Glomerular visceral epithelial cell (primary cell): ENCODE measurements around the gene SPOCD1.
A peak's percentile ranks its signal among the peaks of the same experiment; 100 is the strongest.

ENCODE experiments used
- DNase-seq: peaks from one replicate; pipeline ENCODE4 v3.0.0-alpha.2; 2016; ENCODE audit errors: extremely low spot score

Gene SPOCD1

DNA sequence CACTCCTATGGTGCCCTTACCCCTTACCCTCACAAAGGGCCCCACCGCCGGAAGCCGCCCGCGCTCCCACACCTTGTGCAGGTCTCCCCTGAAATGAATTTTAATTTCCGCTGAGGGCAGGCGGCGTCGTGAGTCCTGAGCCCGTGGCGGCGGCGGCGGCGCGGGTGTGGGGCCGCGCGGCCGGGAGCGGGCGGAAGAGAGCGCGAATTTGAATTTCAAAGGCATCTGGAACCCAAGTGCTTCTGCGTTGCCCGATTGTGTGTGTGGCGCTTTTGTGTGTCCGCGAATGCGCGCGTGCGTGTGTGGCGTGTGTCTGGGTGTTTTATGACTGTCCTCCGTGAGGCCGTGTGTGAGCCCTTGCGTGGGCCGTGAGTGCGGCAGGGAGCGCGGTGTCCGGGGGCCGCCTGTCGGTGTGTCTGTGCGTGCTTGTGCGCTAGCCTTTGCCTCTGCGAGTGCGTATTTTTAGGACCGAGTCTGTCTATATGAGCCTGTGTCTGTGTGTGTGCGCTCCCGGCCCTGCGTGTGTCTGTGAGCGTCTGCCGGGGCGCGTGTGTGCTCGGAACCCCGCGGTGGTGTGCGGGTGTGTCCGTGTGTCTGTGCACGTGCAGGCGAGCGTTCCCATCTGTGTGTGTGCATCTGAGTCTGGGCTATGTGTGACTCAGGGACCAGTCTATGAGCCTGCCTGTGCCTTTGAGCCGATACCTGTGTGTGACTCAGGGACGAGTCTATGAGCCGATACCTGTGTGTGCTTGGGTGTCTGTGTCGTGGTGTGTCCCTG, 43.7 kb downstream of the SPOCD1 start:
- DNase-seq, result no peak

- peak; percentile 71 for DNase-seq
Measured at GRCh38 chr1:31769720-31770390, 46.0 kb downstream of the SPOCD1 start.

DNA sequence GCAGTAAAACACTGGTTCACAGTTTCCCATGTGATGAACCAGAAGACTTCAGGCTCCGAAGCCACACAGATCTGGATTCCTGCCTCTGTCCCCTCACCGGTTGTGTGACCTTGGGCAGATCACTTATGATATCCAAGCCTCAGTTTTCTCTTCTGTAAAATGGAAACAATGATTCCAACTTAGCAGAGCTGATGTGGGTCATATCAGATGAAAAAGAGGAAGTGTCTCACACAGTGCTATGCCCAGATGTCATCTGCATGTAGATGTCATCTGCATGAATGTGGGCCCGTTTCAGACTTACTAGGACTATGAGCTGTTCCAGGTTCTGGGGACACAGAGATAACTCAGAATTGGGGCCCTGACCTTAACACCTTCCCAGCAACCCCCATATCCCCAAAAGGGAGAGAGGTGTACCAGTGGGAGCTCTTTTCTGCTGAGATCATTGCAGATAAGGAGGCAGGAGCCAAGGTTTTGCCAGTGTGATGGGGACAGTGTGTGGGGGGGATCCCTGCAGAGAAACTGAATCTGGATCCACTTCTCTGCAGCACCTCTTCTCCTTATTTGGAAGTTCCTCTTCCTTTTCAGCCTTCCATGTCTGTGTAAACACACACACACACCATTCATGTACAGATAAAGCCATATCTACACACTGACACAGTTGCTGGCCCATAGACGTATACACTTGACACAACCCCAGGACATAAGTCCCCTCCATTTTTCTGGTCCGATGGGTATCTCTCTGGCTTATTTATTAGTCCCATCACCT, 46.7 kb downstream of the SPOCD1 start:
- DNase-seq, result no peak

DNA sequence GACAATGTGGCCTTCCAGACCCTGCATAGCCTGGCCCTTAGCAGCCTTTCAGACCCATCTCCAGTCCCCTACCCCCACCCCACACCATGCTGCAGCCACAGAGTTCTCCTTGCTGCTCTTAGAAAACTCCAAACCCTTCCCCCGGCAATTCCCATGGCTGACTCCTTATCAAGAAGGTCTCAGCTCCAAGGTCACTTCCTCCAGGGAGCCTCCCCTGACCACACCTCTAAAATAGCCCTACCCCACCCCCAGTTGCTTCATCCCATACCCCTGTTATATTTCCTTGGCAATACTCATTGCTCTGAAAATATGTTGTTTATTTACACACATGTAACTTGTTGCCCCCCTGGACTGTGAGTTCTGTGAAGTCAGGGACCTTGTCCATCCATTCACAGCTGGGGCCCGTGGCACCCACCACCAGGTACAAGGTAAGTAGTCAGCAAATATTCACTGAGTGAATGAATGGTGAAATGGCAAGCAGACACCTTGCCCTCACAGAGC, 47.4 kb downstream of the SPOCD1 start:
- no peak for DNase-seq

DNA sequence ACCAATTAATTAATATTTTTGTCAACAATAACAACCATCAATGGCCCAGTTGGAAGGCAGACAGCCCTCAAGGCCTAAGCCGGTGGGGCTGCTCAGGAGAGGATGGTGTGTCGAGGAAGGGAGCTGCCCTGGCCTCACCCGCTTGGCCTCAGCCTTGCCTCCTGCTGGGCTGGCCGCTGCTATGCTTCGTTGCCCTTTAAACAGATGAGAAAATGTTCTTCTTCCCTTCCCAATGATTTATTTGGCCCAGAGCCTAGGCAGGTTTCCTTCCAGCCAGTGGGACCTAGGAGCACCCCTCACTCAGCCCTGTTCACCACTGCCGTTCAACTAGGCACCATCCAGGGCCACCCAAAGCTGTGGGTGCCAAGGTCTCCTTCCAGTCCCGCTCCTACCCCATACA, 48.6 kb downstream of the SPOCD1 start:
- peak; percentile 76 for DNase-seq

- DNase-seq, result no peak
Measured at GRCh38 chr1:31765516-31765915, 50.3 kb downstream of the SPOCD1 start.

DNA sequence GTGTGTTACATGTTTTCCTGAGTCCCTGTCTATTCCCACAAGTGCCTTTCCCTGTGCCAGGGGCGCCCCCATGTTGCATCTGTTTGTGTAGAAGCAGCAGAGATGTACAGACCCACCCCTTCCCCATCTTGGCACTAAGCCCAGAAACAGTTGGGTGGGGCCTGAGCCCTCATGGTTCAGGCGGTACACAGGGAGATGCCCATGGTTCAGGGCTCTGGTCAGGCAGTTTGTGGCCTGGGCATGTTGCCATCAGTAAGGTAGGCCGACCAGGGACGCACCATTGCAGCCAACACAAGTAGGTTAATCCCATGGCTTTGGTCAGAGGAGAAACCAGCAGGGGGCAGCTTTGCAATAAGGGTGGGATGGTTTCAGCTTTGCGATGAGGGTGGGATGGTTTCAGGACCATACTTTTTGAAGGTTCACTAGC, 50.8 kb downstream of the SPOCD1 start:
- DNase-seq, result peak; percentile 42

DNA sequence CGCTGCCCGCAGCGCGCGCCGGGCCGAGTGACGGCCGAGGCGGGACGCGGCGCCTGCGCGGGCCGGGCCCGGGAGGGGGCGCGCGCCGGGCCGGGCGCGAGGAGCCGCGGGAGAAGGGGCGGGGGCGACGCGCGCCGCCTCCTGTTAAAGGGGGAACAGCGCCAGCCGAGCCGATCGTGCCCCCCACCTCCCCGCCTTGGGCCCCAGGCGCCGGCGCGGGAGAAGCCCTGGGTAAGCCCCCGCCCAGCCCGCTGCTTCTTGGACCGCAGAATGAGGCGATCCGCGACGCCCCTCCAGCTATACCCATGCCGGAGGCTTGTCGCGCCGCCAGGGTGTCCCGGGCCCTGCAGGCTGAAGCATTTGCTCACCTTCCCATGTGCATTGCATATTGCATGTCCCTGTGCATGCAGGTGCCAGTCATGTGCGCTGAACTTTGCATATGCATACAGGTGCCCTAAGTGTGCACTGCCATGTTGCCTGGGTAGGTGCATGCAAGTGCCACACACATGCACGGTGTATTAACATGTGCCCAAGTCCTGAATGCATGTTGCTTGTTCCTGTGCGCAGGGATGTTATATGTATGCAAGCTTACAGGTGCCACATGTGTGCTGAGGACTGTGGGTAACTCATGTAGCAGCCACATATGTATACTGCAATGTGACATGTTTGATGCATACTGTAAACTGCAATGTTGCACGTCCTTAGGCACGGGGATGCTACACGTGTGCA, 51.3 kb downstream of the SPOCD1 start, which contains the start of gene ADGRB2:
Gene ADGRB2 (minus strand): TSS at position 29 of the 729 bp plus-strand sequence. CDS start 7,119 bp downstream, outside the sequence.
- peak; percentile 38 for DNase-seq

GRCh38 chr1:31763671-31764311, 52.0 kb downstream of the SPOCD1 start:
- DNase-seq, result no peak

DNA sequence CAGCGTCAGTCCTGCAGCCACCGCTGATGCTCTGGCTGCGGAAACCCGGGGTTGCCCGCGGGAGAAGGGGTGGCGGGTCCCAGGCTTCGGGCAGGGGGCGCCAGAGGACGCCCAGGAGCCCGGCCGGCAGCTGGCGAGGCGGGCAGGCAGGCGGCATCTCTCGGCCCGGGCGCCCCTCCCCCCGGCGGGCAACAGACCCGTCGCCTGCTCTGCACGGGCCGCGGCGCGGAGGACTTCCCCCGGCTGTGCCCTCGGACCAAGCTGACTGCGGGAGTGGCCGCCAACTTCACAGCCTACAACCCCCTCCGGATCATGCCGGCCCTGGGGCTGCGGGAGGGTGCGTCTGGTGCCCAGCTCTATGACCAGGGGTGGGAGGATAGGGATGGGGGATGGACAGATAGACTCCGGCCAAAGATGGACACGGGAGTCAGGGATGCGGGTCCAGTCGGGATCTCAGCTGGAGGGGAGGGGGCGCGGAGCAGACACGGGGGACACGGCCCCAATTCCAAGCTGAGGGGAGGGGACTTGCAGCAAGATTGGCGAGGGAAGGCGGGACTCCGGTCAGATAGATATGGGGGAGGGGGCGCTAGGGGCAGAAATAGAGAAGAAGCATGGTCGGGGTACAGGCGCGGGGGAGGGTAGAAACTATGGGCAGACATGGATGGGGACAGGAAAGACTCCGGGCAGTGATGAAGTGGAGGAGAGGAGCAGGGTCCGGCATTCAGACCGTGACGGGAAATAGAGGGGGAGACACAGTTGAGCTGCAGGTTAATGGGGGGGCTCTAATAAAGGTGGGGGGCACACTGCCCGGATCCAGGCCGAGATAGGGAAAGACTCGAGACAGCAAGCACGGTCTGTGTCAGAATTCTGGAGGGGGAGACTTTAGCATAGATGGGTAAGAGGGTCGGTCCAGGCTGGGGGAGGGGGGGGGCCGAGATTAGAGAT, 52.8 kb downstream of the SPOCD1 start:
- DNase-seq, result peak; percentile 81

DNA sequence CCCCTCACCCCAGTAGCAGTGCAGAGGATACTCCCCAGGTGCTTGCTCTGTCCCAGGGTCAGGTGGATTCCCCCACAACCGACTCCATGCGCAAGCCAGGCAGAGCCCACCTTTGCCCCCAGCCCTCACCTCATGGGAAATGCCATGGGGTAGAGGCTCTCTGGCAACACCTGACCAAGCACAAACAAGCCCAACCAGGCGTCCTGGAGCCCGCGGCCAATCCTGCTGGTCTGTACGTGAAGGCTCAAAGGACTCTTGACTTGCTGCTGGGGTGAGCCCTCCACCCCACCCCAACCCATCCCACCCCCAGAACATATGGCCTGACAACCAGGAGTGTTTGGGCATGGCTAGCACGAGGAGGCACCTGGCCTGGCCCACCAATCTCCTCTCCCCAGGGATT, 53.5 kb downstream of the SPOCD1 start:
- DNase-seq, result no peak

GRCh38 chr1:31761883-31762282, 53.9 kb downstream of the SPOCD1 start:
- DNase-seq, result peak; percentile 69

DNA sequence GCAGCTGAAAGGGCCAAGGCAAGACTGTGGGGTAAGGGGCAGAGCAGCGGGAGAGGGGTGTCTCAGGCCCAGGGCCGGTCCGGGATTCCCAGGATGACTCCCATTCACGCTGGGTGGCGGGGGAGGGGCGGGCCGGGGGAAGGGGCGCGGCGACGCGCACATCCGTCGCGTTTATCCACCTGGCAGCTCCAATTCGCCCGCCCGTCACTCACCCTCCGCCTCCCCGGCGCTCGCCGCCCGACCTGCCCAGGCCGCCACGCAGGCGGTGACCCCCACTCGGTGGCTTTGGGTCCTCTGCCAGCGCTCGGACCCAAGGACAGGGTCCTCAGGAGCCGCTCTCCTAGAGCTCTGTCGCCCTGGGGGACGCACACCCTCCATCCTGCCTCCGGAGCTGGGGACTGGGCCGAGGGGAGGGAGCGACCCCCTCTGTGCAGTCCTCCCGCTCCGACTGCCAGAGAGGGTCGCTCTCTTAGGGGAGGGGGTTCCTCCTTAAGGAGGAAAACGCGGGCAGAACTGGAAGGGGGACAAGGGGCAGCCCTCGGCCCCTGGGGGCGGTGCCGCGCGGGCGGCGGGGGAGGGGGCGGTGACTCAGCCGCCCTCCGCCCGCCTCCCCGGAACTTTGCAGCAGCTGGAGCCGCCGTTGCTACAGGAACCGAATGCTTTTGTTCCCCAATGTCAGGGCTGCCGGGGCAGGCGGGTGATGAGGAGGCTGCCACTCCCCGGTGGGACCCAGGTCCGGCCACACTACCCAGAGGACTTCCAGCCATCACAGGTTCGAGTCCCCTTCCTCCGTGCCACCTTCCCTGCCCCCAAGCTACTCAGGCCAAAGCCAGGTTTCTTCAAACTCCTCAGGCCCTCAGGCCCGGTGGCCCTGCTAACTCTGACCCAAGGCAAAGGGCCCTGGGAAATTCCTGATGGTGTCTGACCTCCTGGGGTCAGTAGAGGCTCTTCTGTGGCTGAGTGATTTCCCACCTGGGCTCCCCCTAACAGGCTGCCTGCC, 55.1 kb downstream of the SPOCD1 start:
- DNase-seq, result peak; percentile 79

DNA sequence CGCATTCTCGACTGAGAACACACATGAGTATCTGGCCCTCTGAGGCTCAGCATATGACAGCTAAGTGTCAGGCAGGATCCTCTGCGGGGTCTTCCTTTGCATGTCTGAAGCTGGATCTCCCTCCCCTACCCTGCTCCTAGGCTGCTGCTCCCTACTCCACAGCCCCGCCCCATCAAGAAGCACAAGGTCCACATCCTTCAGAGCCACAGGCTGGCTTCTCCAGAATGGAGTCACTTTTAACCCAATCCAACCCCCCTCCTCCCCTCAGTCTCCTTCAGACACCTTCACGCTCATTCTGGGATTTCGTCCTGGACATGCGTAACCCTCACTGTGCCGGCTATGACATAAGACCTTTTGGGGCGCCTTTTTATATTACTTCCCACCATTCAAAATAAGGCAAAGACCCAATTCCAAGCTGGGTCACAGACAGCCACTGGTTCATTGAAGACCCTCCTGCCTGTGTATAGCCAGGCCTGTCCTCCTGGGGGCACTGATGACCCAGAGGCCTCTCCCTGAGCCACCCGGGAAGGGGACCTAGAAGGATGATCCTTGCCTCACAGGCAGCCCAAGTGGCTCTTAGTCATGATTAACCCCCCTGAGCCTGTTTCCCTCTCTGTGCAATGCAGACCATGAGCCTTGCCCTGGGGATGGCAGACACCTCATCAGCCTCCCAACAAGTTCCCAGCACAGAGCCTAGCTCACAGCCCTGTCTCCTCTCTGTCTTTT, 56.4 kb downstream of the SPOCD1 start:
- no peak for DNase-seq

- no peak for DNase-seq
Measured at GRCh38 chr1:31758823-31759222, 57.0 kb downstream of the SPOCD1 start.

DNA sequence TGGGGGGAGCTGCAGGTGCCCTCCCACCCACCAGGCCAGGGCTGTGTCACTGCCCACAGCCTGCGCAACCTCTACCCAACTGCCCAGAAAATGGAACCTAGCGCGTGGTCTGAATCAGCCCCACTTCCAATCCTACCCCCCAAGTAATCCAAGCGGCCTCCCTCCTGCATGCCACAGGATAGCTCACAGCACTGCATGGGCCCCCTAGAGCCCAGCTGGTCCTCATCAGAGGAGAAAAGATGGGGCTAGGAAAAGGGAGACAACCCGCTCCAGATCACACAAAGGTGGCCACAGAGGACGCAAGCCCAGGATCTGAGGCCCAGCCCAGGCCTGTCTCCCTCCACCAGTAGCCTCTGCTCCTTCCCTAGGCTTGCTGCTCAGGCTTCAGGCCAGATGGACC, 57.8 kb downstream of the SPOCD1 start:
- DNase-seq, result no peak

DNA sequence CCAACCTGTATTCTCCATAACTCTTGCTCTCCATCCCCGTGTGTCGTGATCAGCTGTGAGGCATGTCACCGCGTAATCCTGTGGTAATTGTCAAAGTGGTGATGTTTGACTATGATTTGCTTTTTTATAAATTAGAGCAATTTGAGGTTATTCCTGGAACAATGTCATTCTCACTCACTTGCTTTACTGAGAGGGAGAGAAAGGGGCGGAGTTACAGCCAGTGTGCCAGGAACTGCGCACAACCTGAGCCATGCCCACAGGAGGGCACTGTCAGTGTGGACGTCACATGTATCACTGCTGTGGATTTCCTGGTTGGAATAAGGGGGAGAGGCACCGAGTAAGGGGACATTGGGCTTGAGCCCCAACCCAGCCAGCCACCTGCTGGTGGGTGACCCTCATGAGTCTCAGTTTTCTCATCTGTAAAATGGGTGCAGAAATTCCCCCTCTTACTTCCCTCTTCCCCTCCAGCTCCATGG, 58.6 kb downstream of the SPOCD1 start:
- no peak for DNase-seq

GRCh38 chr1:31756578-31756977, 59.2 kb downstream of the SPOCD1 start:
- DNase-seq, result no peak
